SK-N-DZ (cell line): ENCODE data around the gene TEX2.
"Not testable (repeated sequence)": the region's sequence is repeated elsewhere in the genome, so short reads cannot be mapped to it uniquely, and the experiment has no call there.

Experiments
- DNase-seq: peaks from one replicate; pipeline ENCODE4 v3.0.0-alpha.2; 2015; ENCODE audit warnings: low spot score

The TEX2 gene

GRCh38 chr17:64185557-64185956, 77.5 kb downstream of the TEX2 start:
- not testable (repeated sequence) for DNase-seq

GRCh38 chr17:64185101-64185500, 78.0 kb downstream of the TEX2 start:
- no peak for DNase-seq

- DNase-seq, result no peak
Observed at GRCh38 chr17:64183815-64184214, 79.2 kb downstream of the TEX2 start.

GRCh38 chr17:64182325-64183012, 80.6 kb downstream of the TEX2 start:
- no peak for DNase-seq

GRCh38 chr17:64180089-64181073, 82.7 kb downstream of the TEX2 start:
- DNase-seq, result no peak

- DNase-seq, result not testable (repeated sequence)
Observed at GRCh38 chr17:64179024-64179423, 84.0 kb downstream of the TEX2 start.

- DNase-seq, result peak; percentile 70
Observed at GRCh38 chr17:64178011-64178825, 84.8 kb downstream of the TEX2 start.

- no peak for DNase-seq
Observed at GRCh38 chr17:64177311-64178010, 85.6 kb downstream of the TEX2 start.

GRCh38 chr17:64176556-64176955, 86.5 kb downstream of the TEX2 start:
- no peak for DNase-seq

- DNase-seq, result no peak
Observed at GRCh38 chr17:64174686-64175456, 88.2 kb downstream of the TEX2 start.

- no peak for DNase-seq
Observed at GRCh38 chr17:64173646-64174045, 89.4 kb downstream of the TEX2 start.

- DNase-seq, result no peak
Observed at GRCh38 chr17:64172510-64172909, 90.5 kb downstream of the TEX2 start.

GRCh38 chr17:64171041-64171440, 92.0 kb downstream of the TEX2 start:
- no peak for DNase-seq

- no peak for DNase-seq
Observed at GRCh38 chr17:64170286-64170685, 92.8 kb downstream of the TEX2 start.

GRCh38 chr17:64167666-64168065, 95.4 kb downstream of the TEX2 start:
- not testable (repeated sequence) for DNase-seq

- no peak for DNase-seq
Observed at GRCh38 chr17:64166876-64167275, 96.2 kb downstream of the TEX2 start.

- no peak for DNase-seq
Observed at GRCh38 chr17:64165347-64165746, 97.7 kb downstream of the TEX2 start.

GRCh38 chr17:64164596-64165285, 98.3 kb downstream of the TEX2 start:
- DNase-seq, result no peak

GRCh38 chr17:64163468-64163867, 99.6 kb downstream of the TEX2 start:
- no peak for DNase-seq

- no peak for DNase-seq
Observed at GRCh38 chr17:64162554-64162953, 100.5 kb downstream of the TEX2 start.
